ENCODE measurements around the gene IGFLR1.

DNA sequence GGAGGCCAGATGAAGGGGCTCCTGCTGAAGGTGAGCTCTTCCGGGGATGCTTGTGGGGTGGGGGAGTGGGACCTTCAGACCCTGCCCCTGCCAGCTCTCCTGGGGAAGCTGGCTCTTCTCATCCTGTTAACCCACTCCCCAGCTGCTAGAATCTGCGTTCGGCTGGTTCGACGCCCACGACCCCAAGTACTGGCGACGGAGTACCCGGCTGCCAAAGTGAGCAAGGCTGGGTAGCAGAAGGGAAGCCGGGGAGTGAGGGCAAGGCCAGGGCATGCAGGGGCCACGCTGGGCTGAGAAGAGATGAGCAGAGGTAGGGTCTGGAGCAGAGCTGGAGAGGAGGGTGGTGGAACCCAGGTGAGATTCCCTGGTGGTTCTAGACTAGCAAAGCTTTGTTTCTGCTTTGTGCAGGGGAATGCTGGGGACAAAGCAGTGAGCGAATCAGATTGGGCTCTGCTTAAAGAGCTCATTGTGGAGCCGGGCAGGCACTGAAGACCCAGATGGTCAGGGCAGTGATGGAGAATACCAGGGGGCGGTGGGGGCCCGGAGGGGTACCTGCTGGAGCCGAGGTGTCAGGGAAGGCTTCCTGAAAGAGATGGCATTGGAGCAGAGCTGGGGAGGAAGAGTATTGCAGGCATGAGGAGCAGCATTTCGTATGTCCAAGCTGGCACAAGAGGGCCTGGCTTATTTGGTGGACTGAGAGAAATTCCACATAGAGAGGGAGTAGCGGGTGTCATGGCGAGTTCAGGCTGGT, 14.1 kb downstream of the IGFLR1 start:
- no peak for TF ChIP-seq CTCF (IDR thresholded peaks at IDR 0.05)
- no peak for TF ChIP-seq POLR2A (IDR thresholded peaks at IDR 0.05)
